Measurements from ENCODE around the gene UBTD1.
"Not testable (repeated sequence)": the region's sequence is repeated elsewhere in the genome, so short reads cannot be mapped to it uniquely, and the experiment has no call there.

The UBTD1 gene

DNA sequence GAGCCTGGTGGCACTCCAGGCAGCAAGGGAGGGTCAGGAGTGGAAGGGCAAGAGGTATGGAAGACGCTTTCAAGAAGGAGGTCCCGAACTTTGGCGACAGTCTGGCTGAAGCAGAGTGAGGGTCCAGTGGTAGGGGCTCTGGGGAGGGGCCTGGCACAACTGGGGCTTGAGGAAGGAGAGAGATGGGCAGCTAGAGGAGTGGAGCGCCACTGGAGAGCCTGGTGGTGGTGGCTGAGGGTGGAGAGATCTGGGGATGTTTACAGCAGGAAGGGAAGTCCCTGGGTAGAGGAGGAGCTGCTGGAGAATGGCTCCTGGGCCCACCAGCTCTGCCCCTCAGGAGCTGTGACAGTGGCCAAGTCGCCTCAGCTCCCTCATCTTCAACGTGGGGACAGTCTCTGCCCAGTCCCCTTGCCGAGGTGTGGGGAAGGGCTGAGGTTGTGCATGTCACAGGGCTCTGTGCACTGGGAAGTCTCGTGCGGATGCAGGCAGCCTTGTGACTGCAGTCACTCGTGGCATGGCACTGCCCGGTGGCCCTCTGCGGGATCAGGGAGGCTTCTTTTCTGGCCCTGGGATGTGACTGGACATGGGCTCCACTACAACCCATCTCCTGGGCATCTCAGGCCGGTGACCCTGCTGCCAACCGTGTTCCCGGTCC, 18.5 kb downstream of the UBTD1 start:
- DNase-seq: no peak

DNA sequence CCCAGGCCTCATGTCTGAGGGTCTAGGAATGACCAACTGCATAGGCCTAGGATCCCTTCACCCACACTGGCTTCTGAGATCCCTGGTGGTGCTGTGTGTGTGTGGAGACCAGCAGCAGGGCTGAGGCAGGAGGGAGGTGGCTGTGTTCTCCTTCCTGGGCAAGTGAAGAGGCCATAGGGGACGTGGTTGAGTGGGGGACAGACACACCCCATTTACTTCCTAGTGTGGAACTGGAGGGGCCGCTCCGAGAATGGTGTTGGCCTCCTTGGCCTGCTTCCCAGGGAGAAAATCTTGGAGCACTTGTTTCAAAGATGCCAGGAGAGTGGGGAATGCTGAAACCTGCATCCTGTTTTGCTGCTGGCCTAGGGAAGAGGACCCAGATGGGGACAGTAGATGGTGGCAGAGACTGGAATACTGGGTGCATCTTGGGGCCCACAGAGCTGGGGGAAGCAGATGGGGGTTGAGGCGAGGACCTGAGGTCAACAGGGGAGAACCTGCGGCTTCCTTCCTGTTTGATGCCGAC, 19.1 kb downstream of the UBTD1 start:
- no peak for DNase-seq

- DNase-seq: no peak
These were observed 19.7 kb downstream of the UBTD1 start for GRCh38 chr10:97518301-97519043.

DNA sequence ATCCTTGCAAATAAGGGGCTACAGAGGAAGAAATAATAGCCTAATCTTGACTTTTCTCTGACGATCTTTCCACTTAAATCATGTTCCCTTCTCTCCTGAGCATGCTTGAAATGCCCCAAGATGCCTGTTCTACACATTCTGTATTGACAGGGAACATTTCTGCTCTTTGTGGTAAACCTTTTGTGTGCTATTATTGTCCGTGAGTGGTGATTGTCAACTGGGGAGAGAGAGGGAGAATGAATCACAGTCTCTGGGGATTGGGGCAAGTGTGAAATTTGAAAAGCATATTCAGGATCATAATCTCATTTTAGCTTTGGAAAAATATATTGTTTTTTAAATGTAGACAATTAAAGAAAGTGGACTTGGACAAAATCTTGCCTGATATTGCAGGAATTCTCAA, 20.6 kb downstream of the UBTD1 start:
- no peak for DNase-seq

- no peak for DNase-seq
These were observed 21.8 kb downstream of the UBTD1 start for GRCh38 chr10:97520520-97520919.

- no peak for DNase-seq
These were observed 22.4 kb downstream of the UBTD1 start for GRCh38 chr10:97520978-97521761.

DNA sequence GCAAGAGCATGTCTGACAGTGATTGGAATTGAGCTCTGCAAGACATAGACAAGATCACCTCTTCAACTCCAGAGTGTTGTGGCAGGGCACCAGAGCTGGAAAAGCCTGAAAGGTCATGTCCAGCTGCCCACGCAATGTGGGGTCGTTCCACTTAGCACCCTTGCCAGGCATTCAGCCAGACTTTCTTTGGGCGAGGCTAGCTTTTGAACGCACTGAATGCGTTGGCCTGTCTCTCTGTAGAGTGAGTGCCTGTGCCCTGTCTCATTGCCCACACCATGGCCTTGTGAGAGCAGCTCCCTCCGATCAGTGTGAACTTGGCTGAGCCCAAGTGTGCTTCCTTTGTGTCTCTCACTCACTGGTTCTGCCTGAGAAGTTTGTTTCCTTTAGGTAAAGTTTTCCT, 23.3 kb downstream of the UBTD1 start:
- DNase-seq: no peak

DNA sequence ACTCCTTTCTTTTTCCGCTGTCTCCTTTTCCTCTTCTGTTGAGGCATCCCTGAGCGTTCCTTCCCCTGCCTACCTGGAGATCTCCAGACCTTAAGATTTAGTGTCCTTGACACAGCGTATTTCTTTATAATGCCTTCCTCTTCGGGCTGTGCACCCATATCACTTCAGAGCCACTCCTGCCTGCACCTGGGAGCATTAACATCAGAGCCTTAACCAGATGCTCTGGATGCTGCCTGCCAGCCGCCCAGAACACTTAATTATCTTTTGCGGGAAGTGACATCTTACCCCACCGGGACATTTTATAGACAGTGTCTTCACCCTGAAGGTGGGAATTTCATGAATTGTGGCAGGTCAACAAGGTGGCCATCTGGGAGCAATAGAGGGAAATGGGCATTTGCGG, 24.2 kb downstream of the UBTD1 start:
- DNase-seq: no peak

GRCh38 chr10:97525086-97525485, 26.4 kb downstream of the UBTD1 start:
- no peak for DNase-seq

GRCh38 chr10:97525683-97526110, 27.0 kb downstream of the UBTD1 start:
- no peak for DNase-seq

- DNase-seq: not testable (repeated sequence)
These were observed 30.2 kb downstream of the UBTD1 start for GRCh38 chr10:97528876-97529275.

GRCh38 chr10:97529685-97530465, 31.2 kb downstream of the UBTD1 start:
- DNase-seq: no peak

DNA sequence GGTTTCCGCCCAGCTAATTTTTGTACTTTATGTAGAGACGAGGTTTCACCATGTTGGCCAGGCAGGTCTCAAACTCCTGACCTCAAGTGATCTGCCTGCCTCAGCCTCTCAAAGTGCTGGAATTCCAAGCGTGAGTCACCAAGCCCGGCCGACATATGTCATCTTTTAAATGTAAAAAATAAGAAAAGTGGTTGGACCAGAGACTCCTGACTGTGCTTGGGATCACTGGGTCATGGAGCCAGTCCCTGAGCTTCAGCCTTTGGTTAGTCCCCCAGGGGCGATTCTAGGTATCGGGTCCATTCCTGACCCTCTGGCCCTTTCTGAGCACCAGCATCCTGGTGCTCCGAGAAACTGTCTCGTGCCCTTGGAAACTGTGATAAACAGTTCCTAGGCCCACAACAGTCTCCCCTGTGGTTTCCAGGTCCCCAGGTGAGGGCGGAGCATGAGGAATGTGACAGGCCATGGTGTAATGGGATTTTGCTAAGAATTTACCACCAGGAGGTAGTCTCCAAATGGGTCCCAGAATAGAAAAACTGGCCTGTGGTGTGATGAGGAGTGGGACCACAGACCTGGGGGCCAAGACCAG, 32.8 kb downstream of the UBTD1 start:
- no peak for DNase-seq

GRCh38 chr10:97532935-97533671, 34.4 kb downstream of the UBTD1 start:
- no peak for DNase-seq

DNA sequence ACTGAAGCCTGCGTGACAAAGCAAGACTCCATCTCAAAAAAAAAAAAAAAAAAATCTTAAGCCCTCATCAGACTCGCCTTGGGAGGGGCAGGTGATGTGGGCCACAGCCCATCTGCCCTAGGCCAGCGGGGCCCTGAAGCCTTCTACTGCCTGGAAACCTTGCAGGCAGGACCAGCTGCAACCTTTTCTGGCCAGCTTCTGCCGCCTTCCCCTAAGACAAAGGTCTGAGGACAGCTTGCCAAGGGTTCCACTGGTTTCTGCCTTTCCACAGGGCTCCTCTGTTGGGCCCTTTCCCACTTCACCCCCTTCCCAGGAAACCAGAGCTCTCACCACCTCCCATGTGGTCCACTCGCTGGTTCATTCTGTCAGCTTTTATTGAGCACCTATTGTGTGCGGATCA, 35.2 kb downstream of the UBTD1 start:
- DNase-seq: no peak

DNA sequence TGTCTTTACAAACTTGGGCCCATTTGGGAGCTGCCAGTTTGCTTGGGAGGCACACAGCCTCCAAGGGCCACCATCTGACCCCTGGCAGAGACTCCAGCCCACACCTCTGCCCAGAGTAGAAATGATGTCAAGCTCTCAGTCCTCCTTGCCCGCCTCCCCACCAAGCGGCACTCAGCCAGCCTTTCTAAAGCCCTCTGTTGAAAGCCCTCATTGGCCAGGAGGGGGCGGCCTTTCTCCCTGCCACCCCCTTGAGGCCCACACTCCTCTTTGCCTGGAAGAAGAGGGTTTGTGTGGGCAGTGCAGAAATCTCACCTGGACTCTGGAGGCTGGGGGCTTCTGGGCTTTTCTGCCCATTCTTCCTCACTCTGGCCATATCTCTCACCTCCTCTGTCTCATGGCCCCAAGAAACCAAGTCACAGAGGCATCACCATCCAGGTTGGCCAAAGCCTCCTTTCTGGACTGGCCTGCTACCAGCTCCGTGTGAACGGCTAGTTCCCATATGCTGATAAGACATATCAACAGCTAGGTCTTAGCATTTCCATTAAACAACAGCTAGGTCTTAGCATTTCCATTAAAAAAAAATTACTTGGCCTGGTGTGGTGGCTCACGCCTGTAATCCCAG, 36.1 kb downstream of the UBTD1 start:
- DNase-seq: no peak

- no peak for DNase-seq
These were observed 38.6 kb downstream of the UBTD1 start for GRCh38 chr10:97537186-97537869.

DNA sequence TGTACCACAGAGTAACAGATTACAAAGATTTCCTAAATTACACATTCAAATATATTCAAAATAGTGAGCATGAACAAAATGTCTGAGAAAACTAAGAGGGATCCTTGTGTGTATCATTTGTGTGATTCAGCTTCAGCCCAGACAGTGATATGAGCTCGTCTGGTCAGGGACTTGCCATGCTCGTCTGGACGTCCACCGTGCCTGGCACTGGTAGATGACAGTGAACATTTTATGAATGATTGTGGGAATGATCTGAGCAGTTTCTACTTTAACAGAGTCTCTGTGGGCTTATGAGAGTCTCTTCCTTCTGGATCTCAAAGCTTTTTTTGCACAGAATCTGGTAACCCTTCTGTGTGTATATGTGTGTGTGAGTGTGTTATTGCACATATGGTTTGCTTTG, 39.7 kb downstream of the UBTD1 start:
- no peak for DNase-seq

- no peak for DNase-seq
These were observed 40.1 kb downstream of the UBTD1 start for GRCh38 chr10:97538839-97539238.

GRCh38 chr10:97539523-97540200, 40.9 kb downstream of the UBTD1 start:
- DNase-seq: no peak

All from NCI-H1105 treated with DMSO at 0.1 percent for 48 hours (cell line).